Subcutaneous adipose tissue (tissue), 4 donors: ENCODE results near the gene SLC35C1. TPM values are rescaled to one million over a fixed set of nuclear protein-coding genes. Genes with fewer than 3 reads are reported as not detected.

Experiments
- total RNA-seq, 4 donors: library from RNA; depleted of rRNA; stranded (reverse); fragments of >200 nt; gene quantifications; one replicate each; pipeline ENCODE4 v1.1.0, GENCODE V29; 2016
- TF ChIP-seq, protein P1 (sequence below): fragments of 450-650 bp; IDR thresholded peaks from one replicate; pipeline ENCODE4 v1.5.1; 2016; ENCODE audit warnings: low read depth, mild to moderate bottlenecking, control low read depth, antibody characterized with exemption, moderate library complexity

Gene SLC35C1
- total RNA-seq, 4 donors from 2014 or later = 49.5 to 96.7 (median 66.2) TPM

DNA sequence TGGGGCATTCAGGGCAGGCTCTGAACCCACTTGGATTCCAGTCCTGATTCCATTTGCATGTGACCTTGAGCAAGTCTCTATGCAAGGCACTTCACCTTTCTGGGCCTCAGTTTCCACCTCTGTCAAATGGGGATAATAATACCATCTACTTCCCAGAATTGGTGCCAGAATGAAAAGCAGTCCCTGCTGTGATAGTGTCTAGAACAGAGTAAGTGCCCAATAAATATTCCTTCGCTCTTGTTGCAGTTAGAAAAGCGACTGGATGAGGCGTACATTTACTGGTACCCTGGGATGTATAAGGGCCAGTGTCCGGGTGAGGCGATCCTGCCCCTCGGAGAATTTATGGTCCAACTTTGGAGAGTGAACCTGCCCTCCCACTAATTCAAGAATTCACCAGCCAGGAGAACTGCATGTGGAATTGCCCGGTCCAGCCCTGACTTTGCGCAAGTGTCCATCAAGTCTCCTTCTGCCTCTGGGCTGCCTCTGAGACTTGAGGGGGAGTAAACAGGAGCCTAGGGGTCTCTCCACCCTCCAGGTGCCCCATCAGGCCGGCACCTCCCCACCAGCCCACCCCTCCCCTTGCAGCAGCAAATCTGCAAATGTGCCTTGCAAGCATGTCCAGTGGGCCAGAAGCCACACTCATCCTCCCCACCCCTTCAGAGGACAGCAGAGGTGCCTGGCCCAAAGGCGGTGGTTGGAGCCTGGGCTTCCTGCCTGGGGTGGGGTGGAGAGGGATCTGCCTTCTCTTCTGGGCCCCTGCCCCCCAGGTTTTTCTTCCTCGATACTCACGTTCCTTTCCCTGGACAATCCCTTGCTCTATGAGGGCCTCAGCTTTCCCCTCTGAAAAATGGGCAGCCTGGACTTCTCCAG lies 30.9 kb upstream of the SLC35C1 start:
- TF ChIP-seq, protein P1, sequence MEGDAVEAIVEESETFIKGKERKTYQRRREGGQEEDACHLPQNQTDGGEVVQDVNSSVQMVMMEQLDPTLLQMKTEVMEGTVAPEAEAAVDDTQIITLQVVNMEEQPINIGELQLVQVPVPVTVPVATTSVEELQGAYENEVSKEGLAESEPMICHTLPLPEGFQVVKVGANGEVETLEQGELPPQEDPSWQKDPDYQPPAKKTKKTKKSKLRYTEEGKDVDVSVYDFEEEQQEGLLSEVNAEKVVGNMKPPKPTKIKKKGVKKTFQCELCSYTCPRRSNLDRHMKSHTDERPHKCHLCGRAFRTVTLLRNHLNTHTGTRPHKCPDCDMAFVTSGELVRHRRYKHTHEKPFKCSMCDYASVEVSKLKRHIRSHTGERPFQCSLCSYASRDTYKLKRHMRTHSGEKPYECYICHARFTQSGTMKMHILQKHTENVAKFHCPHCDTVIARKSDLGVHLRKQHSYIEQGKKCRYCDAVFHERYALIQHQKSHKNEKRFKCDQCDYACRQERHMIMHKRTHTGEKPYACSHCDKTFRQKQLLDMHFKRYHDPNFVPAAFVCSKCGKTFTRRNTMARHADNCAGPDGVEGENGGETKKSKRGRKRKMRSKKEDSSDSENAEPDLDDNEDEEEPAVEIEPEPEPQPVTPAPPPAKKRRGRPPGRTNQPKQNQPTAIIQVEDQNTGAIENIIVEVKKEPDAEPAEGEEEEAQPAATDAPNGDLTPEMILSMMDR = no peak

DNA sequence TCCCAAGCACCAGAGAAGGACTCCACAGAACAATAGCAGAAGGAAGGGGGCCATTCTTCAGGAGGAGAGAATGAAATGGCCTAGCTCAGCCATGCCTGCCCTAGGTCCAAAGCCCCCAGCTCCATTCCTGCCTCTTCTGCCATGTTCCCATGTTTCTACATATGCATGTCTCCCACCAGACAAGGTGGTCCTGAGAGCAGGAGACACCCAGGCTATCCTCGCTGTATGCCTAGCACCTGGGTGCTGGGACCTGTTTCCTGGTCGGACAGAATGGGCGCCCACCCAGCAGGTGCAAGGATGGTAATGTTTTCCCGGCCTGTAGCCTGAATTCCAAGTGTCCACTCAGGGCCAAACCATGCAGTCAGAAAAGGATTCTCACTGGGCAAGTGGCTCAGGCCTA lies 30.2 kb upstream of the SLC35C1 start:
- TF ChIP-seq, protein P1 = no peak

DNA sequence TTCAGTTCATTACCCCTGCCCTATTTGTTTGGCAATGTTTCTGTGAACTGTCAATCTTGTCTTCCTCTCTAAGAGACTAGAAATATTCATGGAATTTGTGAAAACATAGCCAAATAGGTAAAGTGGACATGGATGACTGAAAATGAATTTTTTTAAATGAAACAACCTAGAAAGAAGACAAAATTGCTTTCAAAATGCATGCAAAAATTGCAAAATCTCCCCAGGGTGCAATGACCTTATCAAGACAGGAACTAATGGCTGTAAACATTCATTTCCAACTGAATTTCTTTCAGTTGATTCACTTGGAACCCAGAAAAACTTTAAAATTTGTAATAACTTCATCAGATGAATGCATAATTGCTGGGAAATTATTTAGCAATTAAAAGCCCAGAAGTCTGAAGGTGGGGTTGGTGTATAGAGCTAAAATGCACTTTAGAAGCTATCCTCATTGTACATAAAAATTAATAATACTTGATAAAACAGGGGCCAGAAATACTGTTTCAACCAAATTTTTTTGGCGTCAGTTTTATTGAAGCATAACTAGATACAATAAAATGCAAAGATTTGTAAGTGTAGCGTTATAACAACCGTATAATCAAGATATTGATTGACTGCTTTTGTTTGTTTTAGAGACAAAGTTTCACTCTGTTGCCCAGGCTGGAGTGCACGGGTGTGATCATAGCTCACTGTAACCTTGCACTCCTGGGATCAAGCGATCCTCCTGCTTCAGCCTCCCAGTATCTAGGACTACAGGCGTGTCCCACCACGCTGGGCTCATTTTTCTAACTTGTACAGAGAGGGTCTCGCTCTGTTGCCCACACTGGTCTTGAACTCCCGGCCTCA lies 27.6 kb upstream of the SLC35C1 start:
- TF ChIP-seq, protein P1 = no peak

DNA sequence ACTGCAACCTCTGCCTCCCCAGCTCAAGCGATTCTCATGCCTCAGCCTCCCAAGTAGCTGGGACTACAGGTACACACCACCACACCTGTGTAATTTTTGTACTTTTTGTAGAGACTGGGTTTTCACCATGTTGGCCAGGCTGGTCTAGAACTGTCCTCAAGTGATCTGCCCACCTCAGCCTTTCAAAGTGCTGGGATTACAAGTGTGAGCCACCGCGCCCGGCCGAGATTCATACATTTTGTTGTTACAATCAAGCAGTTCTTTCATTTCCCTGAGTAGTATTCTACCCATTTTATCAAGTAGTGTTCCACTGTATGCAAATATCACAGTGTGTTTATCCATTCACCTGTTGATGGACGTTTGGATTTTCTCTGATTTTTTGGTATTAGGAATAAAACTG lies 26.6 kb upstream of the SLC35C1 start:
- TF ChIP-seq, protein P1 = no peak

DNA sequence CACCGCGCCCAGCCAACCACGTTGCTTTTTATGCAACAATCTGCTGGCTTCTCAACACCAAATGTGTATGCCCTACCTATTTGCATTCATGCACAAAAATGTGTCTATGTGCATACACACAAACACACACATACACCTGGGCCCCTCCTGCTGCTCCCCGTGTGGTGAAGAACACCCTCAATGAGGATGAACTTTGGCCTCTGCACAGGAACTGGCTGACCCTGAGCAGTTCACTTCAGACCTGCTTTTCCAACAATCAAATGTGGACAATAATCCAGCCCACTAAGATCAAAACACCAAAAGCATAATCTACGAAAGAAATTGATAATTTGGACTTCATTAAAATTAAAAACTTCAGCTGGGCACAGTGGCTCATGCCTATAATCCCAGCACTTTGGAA lies 25.3 kb upstream of the SLC35C1 start:
- TF ChIP-seq, protein P1 = no peak

DNA sequence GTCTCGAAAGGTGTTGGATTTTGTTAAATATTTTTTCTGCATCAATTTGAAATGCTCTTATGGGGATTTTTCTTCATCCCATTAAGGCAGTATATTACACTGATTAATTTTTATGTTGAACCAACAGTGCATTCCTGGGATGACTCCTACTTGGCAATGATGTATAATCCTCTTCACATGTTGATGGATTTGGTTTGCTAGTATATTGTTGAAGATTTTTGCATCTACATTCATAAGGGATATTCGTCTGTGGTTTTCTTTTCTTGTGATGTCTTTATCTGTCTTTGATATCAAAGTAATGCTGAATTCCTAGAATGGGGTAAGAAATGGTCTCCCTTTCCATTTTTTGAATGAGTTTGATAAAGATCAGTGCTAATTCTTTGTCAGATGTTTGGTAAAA lies 18.7 kb upstream of the SLC35C1 start:
- TF ChIP-seq, protein P1 = no peak

DNA sequence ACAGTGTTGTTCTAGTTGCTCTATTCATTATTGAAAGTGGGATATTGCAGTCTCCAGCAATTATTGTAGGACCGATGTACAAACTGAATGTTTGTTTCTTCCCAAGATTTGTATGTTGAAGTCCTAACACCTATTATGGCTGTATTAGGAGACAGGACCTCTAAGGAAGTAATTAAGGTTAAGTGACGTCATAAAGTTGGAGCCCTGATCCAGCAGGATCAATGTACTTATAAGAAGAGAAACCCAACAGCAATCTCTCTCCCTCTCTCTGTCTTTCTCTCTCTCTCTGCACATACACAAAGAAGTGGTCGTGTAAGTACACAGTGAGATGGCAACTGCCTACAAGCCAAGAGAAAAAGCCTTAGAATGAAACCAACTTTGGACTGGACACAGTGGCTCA lies 16.1 kb upstream of the SLC35C1 start:
- TF ChIP-seq, protein P1 = no peak
